Breast epithelium (tissue), 3 donors: ENCODE results near the gene TMPRSS13.

Experiments used
- CTCF ChIP-seq, 3 donors: fragments of 450-650 bp; IDR thresholded peaks; one replicate each; pipeline ENCODE4 v1.5.1; 2016 to 2017; ENCODE audit warnings: antibody characterized with exemption in 3 of 3, mild to moderate bottlenecking in 3 of 3, moderate library complexity in 3 of 3
- POLR2A ChIP-seq: fragments of 450-650 bp; IDR thresholded peaks from one replicate; pipeline ENCODE4 v1.6.1; 2016; ENCODE audit warnings: antibody characterized with exemption, mild to moderate bottlenecking, moderate library complexity
- POLR2AphosphoS5 ChIP-seq, 3 donors: sonication (generic); formaldehyde crosslinking; IDR thresholded peaks; one replicate each; pipeline ENCODE4 v1.6.1; 2017; ENCODE audit warnings: antibody characterized with exemption in 3 of 3

- TF ChIP-seq POLR2AphosphoS5 (IDR thresholded peaks at IDR 0.05) = no peak
- TF ChIP-seq CTCF (IDR thresholded peaks at IDR 0.05) = no peak
- TF ChIP-seq POLR2A = no peak
Measured at GRCh38 chr11:117918366-117919255, 10.6 kb downstream of the TMPRSS13 start.
